IMR-90 (cell line): Measurements from ENCODE around the gene IRF5. TPM values are rescaled to one million over a fixed set of nuclear protein-coding genes. Genes with fewer than 3 reads are reported as not detected.

Source experiments
- ATAC-seq: fragments of 200-7000 bp; cut with Tn5 transposase; 2 replicates; pipeline ENCODE4 v1.9.1; 2020; ENCODE audit warnings: low read depth, mild to moderate bottlenecking, moderate library complexity
- BruUV-seq: library from RNA; stranded (reverse); fragments of 400-500 nt; replicated peaks from 2 replicates; lab custom pipeline; 2021; lab: Mats Ljungman, UMichigan
- CTCF ChIA-PET: fragments of 300-600 bp; formaldehyde crosslinking; extraction: SDS; loops from one replicate; lab custom pipeline; 2021; ENCODE audit warnings: antibody characterized with exemption; lab: Yijun Ruan, JAX
- POLR2A ChIA-PET: fragments of 300-600 bp; sonication (Branson Sonifier 250); formaldehyde crosslinking; loops from one replicate; lab custom pipeline; 2022; ENCODE audit warnings: antibody characterized with exemption; ENCODE audit not compliant: unreplicated experiment; lab: Charles Lee
- DNase-seq: peaks from one replicate; pipeline ENCODE4 v3.0.0; 2013
- H2AFZ ChIP-seq: replicated peaks from 2 replicates; pipeline ENCODE3; 2013; ENCODE audit warnings: low read length, mild to moderate bottlenecking; ENCODE audit not compliant: poor library complexity
- H2AK5ac ChIP-seq: 2 replicates; pipeline ENCODE4 v1.6.1; 2013; ENCODE audit warnings: low read depth, low read length, inconsistent platforms
- H2AK9ac ChIP-seq: replicated peaks from 2 replicates; pipeline ENCODE3; 2013; ENCODE audit warnings: mild to moderate bottlenecking, low read depth, low read length, moderate library complexity; ENCODE audit not compliant: poor library complexity
- H2BK120ac ChIP-seq: 2 replicates; pipeline ENCODE4 v1.6.1; 2013; ENCODE audit warnings: low read depth, low read length, inconsistent platforms
- H2BK15ac ChIP-seq: 3 replicates; pipeline ENCODE4 v1.6.1; 2013; ENCODE audit warnings: low read depth, low read length, inconsistent platforms
- H2BK20ac ChIP-seq: 2 replicates; pipeline ENCODE4 v1.6.1; 2013; ENCODE audit warnings: low read depth, mild to moderate bottlenecking, inconsistent platforms, low read length, moderate library complexity
- H2BK5ac ChIP-seq: 2 replicates; pipeline ENCODE4 v1.6.1; 2013; ENCODE audit warnings: mild to moderate bottlenecking, low read depth, low read length, inconsistent platforms; ENCODE audit not compliant: poor library complexity, severe bottlenecking
- H3K14ac ChIP-seq: replicated peaks from 2 replicates; pipeline ENCODE4 v1.6.1; 2013; ENCODE audit warnings: low read depth, low read length, inconsistent platforms
- H3K18ac ChIP-seq: 2 replicates; pipeline ENCODE4 v1.6.1; 2013; ENCODE audit warnings: low read depth, low read length, control low read depth
- H3K23ac ChIP-seq: 2 replicates; pipeline ENCODE4 v1.6.1; 2013; ENCODE audit warnings: low read depth, low read length, inconsistent platforms
- H3K27ac ChIP-seq: 2 replicates; pipeline ENCODE4 v1.5.1; 2013; ENCODE audit warnings: mild to moderate bottlenecking, control low read depth, low read length; ENCODE audit not compliant: insufficient read depth
- H3K27me3 ChIP-seq: 2 replicates; pipeline ENCODE4 v1.6.1; 2013; ENCODE audit warnings: low read length; ENCODE audit not compliant: control insufficient read depth, insufficient read depth
- H3K36me3 ChIP-seq: 2 replicates; pipeline ENCODE4 v1.6.1; 2013; ENCODE audit warnings: low read length, mixed read lengths; ENCODE audit not compliant: control insufficient read depth, insufficient read depth
- H3K4ac ChIP-seq: 2 replicates; pipeline ENCODE4 v1.6.1; 2013; ENCODE audit warnings: low read depth, low read length, inconsistent platforms
- H3K4me1 ChIP-seq: 2 replicates; pipeline ENCODE4 v1.6.1; 2013; ENCODE audit warnings: low read length, mixed read lengths; ENCODE audit not compliant: control insufficient read depth, insufficient read depth
- H3K4me2 ChIP-seq: 2 replicates; pipeline ENCODE4 v1.6.1; 2013; ENCODE audit warnings: low read depth, mild to moderate bottlenecking, control low read depth, low read length, moderate library complexity
- H3K4me3 ChIP-seq: 2 replicates; pipeline ENCODE4 v1.5.1; 2013; ENCODE audit warnings: low read depth, mild to moderate bottlenecking, control low read depth, low read length, moderate library complexity; ENCODE audit not compliant: insufficient read depth
- H3K56ac ChIP-seq: 2 replicates; pipeline ENCODE4 v1.6.1; 2013; ENCODE audit warnings: low read length, inconsistent platforms; ENCODE audit not compliant: insufficient read depth; ENCODE audit errors: extremely low read depth
- H3K79me1 ChIP-seq, 2 experiments: 2 replicates each; pipeline ENCODE4 v1.6.1; 2013; ENCODE audit warnings: low read length in 2 of 2, inconsistent platforms in 1 of 2, low read depth in 1 of 2
- H3K9ac ChIP-seq: 2 replicates; pipeline ENCODE4 v1.6.1; 2013; ENCODE audit warnings: low read depth, low read length, control low read depth
- H3K9me1 ChIP-seq: 2 replicates; pipeline ENCODE4 v1.6.1; 2013; ENCODE audit warnings: low read length, inconsistent platforms; ENCODE audit not compliant: insufficient read depth
- H3K9me3 ChIP-seq: 2 replicates; pipeline ENCODE4 v1.6.1; 2013; ENCODE audit warnings: low read length; ENCODE audit not compliant: control insufficient read depth, insufficient read depth
- H4K20me1 ChIP-seq: 2 replicates; pipeline ENCODE4 v1.6.1; 2013; ENCODE audit warnings: low read length, inconsistent platforms; ENCODE audit not compliant: insufficient read depth
- H4K5ac ChIP-seq: 2 replicates; pipeline ENCODE4 v1.6.1; 2013; ENCODE audit warnings: mild to moderate bottlenecking, low read depth, low read length, control low read depth
- H4K8ac ChIP-seq, 2 experiments: 2 replicates each; pipeline ENCODE4 v1.6.1; 2013; ENCODE audit warnings: low read depth in 2 of 2, low read length in 2 of 2, control low read depth in 1 of 2, inconsistent platforms in 1 of 2
- H4K91ac ChIP-seq: 2 replicates; pipeline ENCODE4 v1.6.1; 2013; ENCODE audit warnings: low read depth, low read length, inconsistent platforms; ENCODE audit not compliant: insufficient read depth
- CTCF ChIP-seq: conservative IDR thresholded peaks from 2 replicates; pipeline ENCODE4 v1.5.1; 2012; ENCODE audit warnings: mild to moderate bottlenecking, low read depth, low read length, improper control_type of control experiment
- FOS ChIP-seq: fragments of 150-350 bp; IDR thresholded peaks from 2 replicates; pipeline ENCODE4 v1.6.1; 2016; ENCODE audit warnings: low read depth, low read length
- MAFK ChIP-seq: IDR thresholded peaks from 2 replicates; pipeline ENCODE4 v1.6.1; 2012; ENCODE audit warnings: low read depth, low read length, improper control_type of control experiment
- RFX5 ChIP-seq: IDR thresholded peaks from 2 replicates; pipeline ENCODE4 v1.8.0; 2012; ENCODE audit warnings: low read depth, mild to moderate bottlenecking, low read length, moderate library complexity
- WGBS, 2 experiments: methylation state at CpG; one replicate each; pipeline versions ENCODE4 v1.1.5 to v1.1.7; 2013; ENCODE audit warnings: missing lambda C conversion rate in 2 of 2; ENCODE audit not compliant: insufficient read length in 1 of 2; ENCODE audit errors: extremely low coverage in 2 of 2; 5-methylcytosine and 5-hydroxymethylcytosine counted together
- dilution Hi-C: fragments of 300-500 bp; cut with HindIII; formaldehyde crosslinking; loops from one replicate; pipeline ENCODE4 v1.14.3; 2018; ENCODE audit warnings: low sequenced_read_pairs; ENCODE audit not compliant: unreplicated experiment
- in situ Hi-C: fragments of 300-500 bp; cut with MboI; formaldehyde crosslinking; loops from 3 replicates; pipeline ENCODE4 v1.14.3; 2019; ENCODE audit warnings: low sequenced_read_pairs, inconsistent platforms, mixed read lengths
- intact Hi-C: fragments of 100-400 bp; cut with micrococcal nuclease; formaldehyde crosslinking; loops from 2 replicates; pipeline ENCODE4 v1.10.0; 2022
- polyA plus RNA-seq, 3 experiments: library from polyadenylated mRNA; depleted of rRNA; stranded (reverse); fragments of >200 nt; gene quantifications; 2 replicates each; pipeline ENCODE4 v1.2.3, GENCODE V29; 2012; ENCODE audit warnings: low replicate concordance in 1 of 3
- total RNA-seq: library from RNA; depleted of rRNA; stranded (reverse); fragments of >200 nt; gene quantifications from 2 replicates; pipeline ENCODE4 v1.2.3, GENCODE V29; 2012

Gene IRF5
- total and polyA plus RNA-seq, 2 of the 4 experiments (the other 2 are of a cell fraction), result 0.14 to 0.18 TPM

GRCh38 chr7:128944487-128945236 lies 6.9 kb downstream of the IRF5 start:
- H2BK5ac ChIP-seq, result no peak overlapping the region
- no peaks in the 10 kb centered on the region for H3K9me3 ChIP-seq
- H3K27ac ChIP-seq, result no peak overlapping the region
- no TSS peak for BruUV-seq
- no peaks in the 10 kb centered on the region for H4K20me1 ChIP-seq
- H3K4ac ChIP-seq, result no peak overlapping the region
- H3K27me3 ChIP-seq, result peaks cover 29% of the 10 kb centered on the region
- no peak overlapping the region for H3K4me3 ChIP-seq
- H4K8ac ChIP-seq, result no peak overlapping the region
- no peak overlapping the region for H3K9ac ChIP-seq
- ChIA-PET CTCF (no interaction called here), POLR2A (no interaction called here)
- H3K9me1 ChIP-seq, result no peaks in the 10 kb centered on the region
- H2AFZ ChIP-seq, result no peak overlapping the region
- H2BK120ac ChIP-seq, result no peak overlapping the region
- ATAC-seq (no peak), DNase-seq (no peak)
- H3K79me1 ChIP-seq, result no peaks in the 10 kb centered on the region
- H3K56ac ChIP-seq, result no peak overlapping the region
- H2AK5ac ChIP-seq, result no peak overlapping the region
- H3K18ac ChIP-seq, result no peak overlapping the region
- no peak overlapping the region for H3K14ac ChIP-seq
- H2BK15ac ChIP-seq, result no peak overlapping the region
- dilution Hi-C loops, result no loop called here
- no peak overlapping the region for H4K5ac ChIP-seq
- no peaks in the 10 kb centered on the region for H3K4me1 ChIP-seq
- no peak overlapping the region for H3K23ac ChIP-seq
- H3K4me2 ChIP-seq, result no peak overlapping the region
- no peak overlapping the region for H2BK20ac ChIP-seq
- in situ Hi-C loops, result no loop called here
- TF ChIP-seq MAFK (peak; percentile 77), FOS (no peak), RFX5 (no peak), CTCF (no peak)
- intact Hi-C loops, result no loop called here
- H2AK9ac ChIP-seq, result no peak overlapping the region
- no peak overlapping the region for H4K91ac ChIP-seq
- H3K36me3 ChIP-seq, result no peaks in the 10 kb centered on the region
- WGBS, 2 experiments, result 60% methylated on average over 1 of the region's 7 CpGs; no CpG with 5 or more reads in 1 of the 2 experiments
